ENCODE data around the gene UBLCP1.
"Not testable (repeated sequence)": the region's sequence is repeated elsewhere in the genome, so short reads cannot be mapped to it uniquely, and the experiment has no call there.

Gene UBLCP1

GRCh38 chr5:159257007-159257406 lies 6.1 kb upstream of the UBLCP1 start:
- DNase-seq: no peak

GRCh38 chr5:159257629-159258283 lies 5.3 kb upstream of the UBLCP1 start:
- DNase-seq: no peak

- no peak for DNase-seq
Measured at GRCh38 chr5:159258361-159258760, 4.7 kb upstream of the UBLCP1 start.

GRCh38 chr5:159260212-159260611 lies 2.9 kb upstream of the UBLCP1 start:
- DNase-seq: not testable (repeated sequence)

GRCh38 chr5:159262472-159262858 lies 625 bp upstream of the UBLCP1 start:
- DNase-seq: no peak

- DNase-seq: no peak
Measured at GRCh38 chr5:159263569-159263905, 447 bp downstream of the UBLCP1 start.

GRCh38 chr5:159266764-159267163 lies 3.7 kb downstream of the UBLCP1 start:
- DNase-seq: not testable (repeated sequence)

GRCh38 chr5:159269723-159270122 lies 6.6 kb downstream of the UBLCP1 start:
- no peak for DNase-seq

GRCh38 chr5:159273923-159274322 lies 10.8 kb downstream of the UBLCP1 start:
- DNase-seq: no peak

GRCh38 chr5:159274676-159275075 lies 11.6 kb downstream of the UBLCP1 start:
- DNase-seq: no peak

GRCh38 chr5:159286420-159287035 lies 23.4 kb downstream of the UBLCP1 start:
- DNase-seq: no peak

GRCh38 chr5:159290741-159291140 lies 27.7 kb downstream of the UBLCP1 start:
- DNase-seq: no peak

GRCh38 chr5:159294921-159295320 lies 31.8 kb downstream of the UBLCP1 start:
- no peak for DNase-seq

GRCh38 chr5:159297300-159297699 lies 34.2 kb downstream of the UBLCP1 start:
- DNase-seq: not testable (repeated sequence)

- DNase-seq: no peak
Measured at GRCh38 chr5:159301466-159301865, 38.4 kb downstream of the UBLCP1 start.

- not testable (repeated sequence) for DNase-seq
Measured at GRCh38 chr5:159301929-159302860, 39.1 kb downstream of the UBLCP1 start.

- no peak for DNase-seq
Measured at GRCh38 chr5:159303286-159303685, 40.2 kb downstream of the UBLCP1 start.

- DNase-seq: no peak
Measured at GRCh38 chr5:159304961-159305595, 42.0 kb downstream of the UBLCP1 start.

GRCh38 chr5:159309689-159310433 lies 46.8 kb downstream of the UBLCP1 start:
- DNase-seq: no peak

- DNase-seq: no peak
Measured at GRCh38 chr5:159310511-159310910, 47.4 kb downstream of the UBLCP1 start.

- no peak for DNase-seq
Measured at GRCh38 chr5:159311063-159311462, 48.0 kb downstream of the UBLCP1 start.

GRCh38 chr5:159313197-159313596 lies 50.1 kb downstream of the UBLCP1 start:
- DNase-seq: no peak
